Prostate gland (tissue), 2 donors: ENCODE data around the gene ASPA.
"Not testable (repeated sequence)": the region's sequence is repeated elsewhere in the genome, so short reads cannot be mapped to it uniquely, and the experiment has no call there.

Experiments
- POLR2A ChIP-seq: fragments of 450-650 bp; IDR thresholded peaks from one replicate; pipeline ENCODE4 v1.6.1; 2016; ENCODE audit warnings: antibody characterized with exemption, mild to moderate bottlenecking
- TF ChIP-seq, protein P1 (sequence below), 4 experiments: fragments of 200-600 bp in 2 of 4; fragments of 450-650 bp in 2 of 4; sonication (generic) in 2 of 4; IDR thresholded peaks; 1 replicate in 3 of 4; 2 replicates in 1 of 4; pipeline ENCODE4 v1.5.1; 2016 to 2019; ENCODE audit warnings: antibody characterized with exemption in 4 of 4, mild to moderate bottlenecking in 2 of 4, moderate library complexity in 2 of 4

DNA sequence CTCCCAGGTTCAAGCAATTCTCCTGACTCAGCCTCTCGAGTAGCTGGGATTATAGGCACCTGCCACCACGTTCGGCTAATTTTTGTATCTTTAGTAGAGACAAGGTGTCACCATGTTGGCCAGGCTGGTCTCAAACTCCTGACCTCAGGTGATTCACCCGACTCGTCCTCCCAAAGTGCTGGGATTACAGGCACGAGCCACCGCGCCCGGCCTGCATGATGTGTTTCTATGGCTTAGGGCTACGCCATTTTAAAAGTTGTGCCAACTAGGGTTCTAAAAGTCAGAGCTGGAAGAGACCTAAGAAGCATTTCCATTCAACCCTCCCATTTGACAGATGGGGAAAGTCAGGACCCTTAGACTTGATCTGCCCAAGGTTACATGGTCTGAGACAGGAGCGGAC, 38.4 kb downstream of the ASPA start:
- TF ChIP-seq, protein P1, sequence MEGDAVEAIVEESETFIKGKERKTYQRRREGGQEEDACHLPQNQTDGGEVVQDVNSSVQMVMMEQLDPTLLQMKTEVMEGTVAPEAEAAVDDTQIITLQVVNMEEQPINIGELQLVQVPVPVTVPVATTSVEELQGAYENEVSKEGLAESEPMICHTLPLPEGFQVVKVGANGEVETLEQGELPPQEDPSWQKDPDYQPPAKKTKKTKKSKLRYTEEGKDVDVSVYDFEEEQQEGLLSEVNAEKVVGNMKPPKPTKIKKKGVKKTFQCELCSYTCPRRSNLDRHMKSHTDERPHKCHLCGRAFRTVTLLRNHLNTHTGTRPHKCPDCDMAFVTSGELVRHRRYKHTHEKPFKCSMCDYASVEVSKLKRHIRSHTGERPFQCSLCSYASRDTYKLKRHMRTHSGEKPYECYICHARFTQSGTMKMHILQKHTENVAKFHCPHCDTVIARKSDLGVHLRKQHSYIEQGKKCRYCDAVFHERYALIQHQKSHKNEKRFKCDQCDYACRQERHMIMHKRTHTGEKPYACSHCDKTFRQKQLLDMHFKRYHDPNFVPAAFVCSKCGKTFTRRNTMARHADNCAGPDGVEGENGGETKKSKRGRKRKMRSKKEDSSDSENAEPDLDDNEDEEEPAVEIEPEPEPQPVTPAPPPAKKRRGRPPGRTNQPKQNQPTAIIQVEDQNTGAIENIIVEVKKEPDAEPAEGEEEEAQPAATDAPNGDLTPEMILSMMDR (IDR thresholded peaks at IDR 0.05): not testable (repeated sequence)
- not testable (repeated sequence) for TF ChIP-seq POLR2A
